NB4 (cell line): ENCODE measurements around the gene HECTD4.

Source experiments
- DNase-seq: peaks from one replicate; pipeline ENCODE4 v3.0.0; 2010; ENCODE audit warnings: low read depth
- H3K4me3 ChIP-seq: one replicate; pipeline ENCODE4 v1.5.1; 2011; ENCODE audit warnings: mild to moderate bottlenecking, low read depth, low read length, moderate library complexity
- CTCF ChIP-seq: IDR thresholded peaks from one replicate; pipeline ENCODE4 v1.5.1; 2012; ENCODE audit warnings: low read depth, low read length
- MAX ChIP-seq: IDR thresholded peaks from 2 replicates; pipeline ENCODE4 v1.6.1; 2011; ENCODE audit warnings: low read depth, low read length
- MYC ChIP-seq: IDR thresholded peaks from 2 replicates; pipeline ENCODE4 v1.6.1; 2011; ENCODE audit warnings: low read depth, low read length
- POLR2A ChIP-seq: IDR thresholded peaks from 2 replicates; pipeline ENCODE4 v1.6.1; 2011; ENCODE audit warnings: mild to moderate bottlenecking; ENCODE audit not compliant: insufficient read length; ENCODE audit errors: extremely low read depth

Gene HECTD4

DNA sequence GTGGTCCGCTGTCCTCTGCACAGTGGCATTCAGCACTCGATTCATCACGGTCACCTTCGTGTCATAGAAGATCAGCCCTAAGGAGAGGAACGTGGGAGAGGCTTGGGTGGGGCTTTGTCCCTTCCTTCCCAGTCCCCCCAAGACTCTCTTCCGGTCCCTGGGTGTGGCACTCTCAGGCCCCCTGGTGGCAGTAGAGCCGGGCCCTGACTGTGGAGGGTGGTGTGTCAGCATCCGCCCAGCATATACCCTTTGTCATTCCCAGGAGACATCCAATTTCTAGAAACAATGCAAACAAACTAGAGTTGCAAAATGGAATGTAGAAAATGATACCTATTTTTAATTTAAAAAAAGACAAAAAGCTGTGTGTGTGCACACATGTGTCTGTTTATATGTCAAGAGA, 211.9 kb downstream of the HECTD4 start:
- peak; percentile 67 for DNase-seq

GRCh38 chr12:112169966-112170365, 212.3 kb downstream of the HECTD4 start:
- H3K4me3 ChIP-seq: no peak overlapping the region
- TF ChIP-seq MAX (0 out of 2 replicates have a peak, but pooled peaks have one; percentile 5), CTCF (no peak)
- DNase-seq: no peak

More for the DNA sequence above, 211.9 kb downstream of the HECTD4 start:
- H3K4me3 ChIP-seq: no peak overlapping the region
- peak; percentile 85 for TF ChIP-seq CTCF
- 0 out of 2 replicates have a peak, but pooled peaks have one; percentile 1 for TF ChIP-seq MAX
- no peak for TF ChIP-seq POLR2A
- no peak for TF ChIP-seq MYC

GRCh38 chr12:112169161-112169872, 212.9 kb downstream of the HECTD4 start:
- no peak for DNase-seq
- TF ChIP-seq MAX: no peak
- no peak for TF ChIP-seq POLR2A
- no peak for TF ChIP-seq MYC
- no peak for TF ChIP-seq CTCF
- H3K4me3 ChIP-seq: no peak overlapping the region

- no peak overlapping the region for H3K4me3 ChIP-seq
- DNase-seq: no peak
- TF ChIP-seq CTCF: no peak
- no peak for TF ChIP-seq POLR2A
- no peak for TF ChIP-seq MAX
- no peak for TF ChIP-seq MYC
These were observed 213.7 kb downstream of the HECTD4 start for GRCh38 chr12:112168561-112168971.

DNA sequence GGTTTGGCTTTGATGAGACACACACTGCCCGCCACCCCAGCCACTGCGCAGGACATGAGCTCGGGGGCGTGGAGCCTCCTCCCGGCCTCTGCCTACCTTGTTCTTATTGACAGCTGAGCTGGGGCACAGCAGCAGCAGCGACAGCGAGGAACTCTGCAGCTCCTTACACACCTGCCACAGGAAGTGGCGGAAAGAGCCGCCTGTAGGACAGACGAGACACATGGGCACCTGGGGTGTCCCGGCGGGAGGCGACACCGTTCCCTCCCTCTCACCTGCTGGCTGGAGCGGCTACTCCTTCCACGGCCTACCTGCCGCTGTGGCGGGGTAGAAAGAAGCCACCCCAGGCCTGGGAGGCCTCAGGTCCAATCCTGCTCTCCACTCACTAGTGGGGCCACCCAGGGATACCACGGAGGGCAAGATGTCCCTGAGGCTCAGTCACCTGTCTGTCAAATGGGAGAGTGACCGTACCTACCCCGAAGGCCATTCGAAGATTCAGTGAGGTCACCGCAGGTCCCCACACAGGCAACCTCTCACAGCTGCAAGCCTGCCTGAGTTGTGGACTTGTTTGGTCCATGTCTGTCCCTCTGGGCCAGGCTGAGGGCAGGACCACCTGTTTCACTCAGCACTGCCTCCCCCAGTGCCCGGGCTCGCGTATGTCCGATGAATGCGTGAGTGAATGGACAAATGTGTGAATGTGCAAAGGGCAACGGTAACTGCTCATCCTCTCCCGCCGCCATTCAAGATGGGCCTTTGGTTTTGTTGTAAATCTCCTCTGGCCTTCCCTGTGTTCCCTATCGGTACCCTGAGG, 214.3 kb downstream of the HECTD4 start:
- H3K4me3 ChIP-seq: no peak overlapping the region
- TF ChIP-seq CTCF: no peak
- no peak for TF ChIP-seq POLR2A
- no peak for TF ChIP-seq MAX
- no peak for TF ChIP-seq MYC
- DNase-seq: no peak
